Transverse colon (tissue), 4 donors: ENCODE data around the gene ZFP57. TPM values are rescaled to one million over a fixed set of nuclear protein-coding genes. Genes with fewer than 3 reads are reported as not detected.
"Not testable (repeated sequence)": the region's sequence is repeated elsewhere in the genome, so short reads cannot be mapped to it uniquely, and the experiment has no call there.

ENCODE experiments used
- DNase-seq: peaks from one replicate; pipeline ENCODE4 v3.0.0-alpha.2; 2019
- H3K27ac ChIP-seq, 4 donors: fragments of 200-600 bp; sonication (generic); 2 replicates each; pipeline ENCODE4 v1.5.1; 2016 to 2018; ENCODE audit warnings: inconsistent platforms in 4 of 4
- H3K27me3 ChIP-seq: fragments of 200-600 bp; sonication (generic); 2 replicates; pipeline ENCODE4 v1.5.1; 2017; ENCODE audit warnings: inconsistent platforms
- H3K36me3 ChIP-seq, 4 donors: fragments of 200-600 bp; sonication (generic); 2 replicates each; pipeline ENCODE4 v1.5.1; 2017 to 2019; ENCODE audit warnings: inconsistent platforms in 4 of 4
- H3K4me1 ChIP-seq, 4 donors: fragments of 200-600 bp; sonication (generic); 2 replicates each; pipeline ENCODE4 v1.5.1; 2017 to 2020; ENCODE audit warnings: inconsistent platforms in 4 of 4
- H3K4me3 ChIP-seq, 4 donors: fragments of 200-600 bp; sonication (generic); 1 replicate in 1 of 4; 2 replicates in 3 of 4; pipeline versions ENCODE4 v1.5.1 to v1.6.1; 2017 to 2019; ENCODE audit warnings: inconsistent platforms in 4 of 4
- H3K9me3 ChIP-seq, 2 donors: fragments of 200-600 bp; sonication (generic); 2 replicates each; pipeline ENCODE4 v1.5.1; 2017 to 2019; ENCODE audit warnings: inconsistent platforms in 2 of 2
- EP300 ChIP-seq: sonication (generic); formaldehyde crosslinking; IDR thresholded peaks from one replicate; pipeline ENCODE4 v1.6.1; 2017; ENCODE audit warnings: antibody characterized with exemption, low read depth
- POLR2A ChIP-seq: fragments of 450-650 bp; IDR thresholded peaks from one replicate; pipeline ENCODE4 v1.6.1; 2016; ENCODE audit warnings: antibody characterized with exemption, mild to moderate bottlenecking, moderate library complexity
- POLR2AphosphoS5 ChIP-seq, 3 donors: sonication (generic); formaldehyde crosslinking; IDR thresholded peaks; one replicate each; pipeline ENCODE4 v1.6.1; 2016; ENCODE audit warnings: antibody characterized with exemption in 3 of 3
- WGBS, 2 donors: methylation state at CpG; one replicate each; pipeline ENCODE4 v1.1.5; 2018; ENCODE audit warnings: low coverage in 1 of 2; 5-methylcytosine and 5-hydroxymethylcytosine counted together
- in situ Hi-C, 4 donors: fragments of 200-750 bp; cut with MboI; loops; one replicate each; pipeline versions ENCODE4 v1.15.0 to v1.15.1; 2017; ENCODE audit warnings: low sequenced_read_pairs in 3 of 4, low pct_ligation_motif_present in 1 of 4, low pct_unique_long_range_greater_than_20kb in 1 of 4
- intact Hi-C: fragments of 100-400 bp; cut with DNase I; formaldehyde crosslinking; loops from one replicate; pipeline ENCODE4 v1.15.1; 2023; ENCODE audit warnings: low total_unique reads
- total RNA-seq, 4 donors: library from RNA; depleted of rRNA; stranded (reverse); fragments of >200 nt; gene quantifications; one replicate each; pipeline ENCODE4 v1.1.0, GENCODE V29; 2016
- TF ChIP-seq, protein P1 (sequence below), 5 experiments: fragments of 200-600 bp in 3 of 5; fragments of 450-650 bp in 2 of 5; sonication (generic) in 3 of 5; IDR thresholded peaks; 1 replicate in 2 of 5; 2 replicates in 3 of 5; pipeline ENCODE4 v1.5.1; 2016 to 2017; ENCODE audit warnings: antibody characterized with exemption in 5 of 5, inconsistent platforms in 3 of 5, mild to moderate bottlenecking in 2 of 5, moderate library complexity in 1 of 5

ZFP57 gene
- total RNA-seq, 4 donors from 2014 or later: 0.27 TPM; not detected in 3

- intact Hi-C loops: no loop called here
- no peak for DNase-seq
- in situ Hi-C loops: no loop called here
Measured at GRCh38 chr6:29663300-29664042, 17.5 kb downstream of the ZFP57 start.

GRCh38 chr6:29661502-29662141 is 19.3 kb downstream of the ZFP57 start:
- H3K27me3 ChIP-seq: peaks cover 36% of the 10 kb centered on the region
- H3K4me1 ChIP-seq, intact Hi-C loops, H3K27ac ChIP-seq, H3K36me3 ChIP-seq, H3K9me3 ChIP-seq, DNase-seq, H3K4me3 ChIP-seq, in situ Hi-C loops: not testable (repeated sequence)
- 55 to 62% methylated on average over 13 to 14 of the region's 14 CpGs for WGBS, 2 donors

More at GRCh38 chr6:29663300-29664042, 17.5 kb downstream of the ZFP57 start:
- TF ChIP-seq, protein P1, sequence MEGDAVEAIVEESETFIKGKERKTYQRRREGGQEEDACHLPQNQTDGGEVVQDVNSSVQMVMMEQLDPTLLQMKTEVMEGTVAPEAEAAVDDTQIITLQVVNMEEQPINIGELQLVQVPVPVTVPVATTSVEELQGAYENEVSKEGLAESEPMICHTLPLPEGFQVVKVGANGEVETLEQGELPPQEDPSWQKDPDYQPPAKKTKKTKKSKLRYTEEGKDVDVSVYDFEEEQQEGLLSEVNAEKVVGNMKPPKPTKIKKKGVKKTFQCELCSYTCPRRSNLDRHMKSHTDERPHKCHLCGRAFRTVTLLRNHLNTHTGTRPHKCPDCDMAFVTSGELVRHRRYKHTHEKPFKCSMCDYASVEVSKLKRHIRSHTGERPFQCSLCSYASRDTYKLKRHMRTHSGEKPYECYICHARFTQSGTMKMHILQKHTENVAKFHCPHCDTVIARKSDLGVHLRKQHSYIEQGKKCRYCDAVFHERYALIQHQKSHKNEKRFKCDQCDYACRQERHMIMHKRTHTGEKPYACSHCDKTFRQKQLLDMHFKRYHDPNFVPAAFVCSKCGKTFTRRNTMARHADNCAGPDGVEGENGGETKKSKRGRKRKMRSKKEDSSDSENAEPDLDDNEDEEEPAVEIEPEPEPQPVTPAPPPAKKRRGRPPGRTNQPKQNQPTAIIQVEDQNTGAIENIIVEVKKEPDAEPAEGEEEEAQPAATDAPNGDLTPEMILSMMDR (IDR thresholded peaks at IDR 0.05): no peak
- no peak for TF ChIP-seq EP300
- no peak for TF ChIP-seq POLR2AphosphoS5 (IDR thresholded peaks at IDR 0.05)
- no peak for TF ChIP-seq POLR2A
- Histone ChIP-seq H3K27me3 (peaks cover 33% of the 10 kb centered on the region), H3K27ac (no peak overlapping the region), H3K4me1 (no peaks in the 10 kb centered on the region), H3K9me3 (no peaks in the 10 kb centered on the region), H3K4me3 (no peak overlapping the region), H3K36me3 (no peaks in the 10 kb centered on the region)
- WGBS, 2 donors: 53 to 60% methylated on average over 5 of the region's 5 CpGs

GRCh38 chr6:29661071-29661470 is 19.9 kb downstream of the ZFP57 start:
- no peak for DNase-seq
- TF ChIP-seq EP300 (no peak), POLR2AphosphoS5 (IDR thresholded peaks at IDR 0.05) (no peak), POLR2A (no peak)
- TF ChIP-seq, protein P1 (IDR thresholded peaks at IDR 0.05): no peak
- peaks cover 0 to 1% (median 0%) of the 10 kb centered on the region in 4 donors for H3K4me1 ChIP-seq
- intact Hi-C loops: no loop called here
- H3K36me3 ChIP-seq: no peaks in the 10 kb centered on the region
- H3K27ac ChIP-seq: no peak overlapping the region
- in situ Hi-C loops: no loop called here
- peaks cover 36% of the 10 kb centered on the region for H3K27me3 ChIP-seq
- H3K9me3 ChIP-seq: no peaks in the 10 kb centered on the region
- WGBS, 2 donors: 65 to 80% methylated on average over 2 to 3 of the region's 3 CpGs
- H3K4me3 ChIP-seq: no peak overlapping the region

- in situ Hi-C loops: no loop called here
- no peaks in the 10 kb centered on the region for H3K36me3 ChIP-seq
Measured at GRCh38 chr6:29656798-29657197, 24.2 kb downstream of the ZFP57 start, which contains the start of gene MOG. Gene MOG, plus strand, starts transcription at chr6:29657092. Its CDS starts 118 bp downstream, at chr6:29657210.

More at GRCh38 chr6:29656798-29657197, 24.2 kb downstream of the ZFP57 start, which contains the start of gene MOG:
- DNase-seq: no peak
- no peaks in the 10 kb centered on the region for H3K9me3 ChIP-seq
- WGBS, 2 donors: 74% methylated on average over 4 of the region's 4 CpGs; no CpG with 5 or more reads in 1 of the 2 donors
- H3K27me3 ChIP-seq: peaks cover 16% of the 10 kb centered on the region
- no peak within 1 kb of the TSS for H3K4me3 ChIP-seq
- TF ChIP-seq EP300 (no peak), POLR2AphosphoS5 (IDR thresholded peaks at IDR 0.05) (no peak), POLR2A (no peak)
- TF ChIP-seq, protein P1 (IDR thresholded peaks at IDR 0.05): no peak
- H3K4me1 ChIP-seq: peaks cover 0 to 5% (median 0%) of the 10 kb centered on the region in 4 donors
- intact Hi-C loops: no loop called here
- H3K27ac ChIP-seq: no peak within 1 kb of the TSS
